ENCODE data around the gene BANP.
"Not testable (repeated sequence)": the region's sequence is repeated elsewhere in the genome, so short reads cannot be mapped to it uniquely, and the experiment has no call there.

The BANP gene

GRCh38 chr16:88035292-88035691 is 84.1 kb downstream of the BANP start:
- no peak for DNase-seq (ENCODE audit: insufficient read length, low spot score)
- TF ChIP-seq POLR2A (IDR thresholded peaks at IDR 0.05; ENCODE audit: low read depth, low read length): no peak
- no peak for FAIRE-seq

- FAIRE-seq; DNase-seq (ENCODE audit: insufficient read length, low spot score): not testable (repeated sequence)
These were observed 84.8 kb downstream of the BANP start for GRCh38 chr16:88035884-88036639.

GRCh38 chr16:88036640-88036996 is 85.4 kb downstream of the BANP start:
- FAIRE-seq; DNase-seq (ENCODE audit: insufficient read length, low spot score): not testable (repeated sequence)

- not testable (repeated sequence) for FAIRE-seq; DNase-seq (ENCODE audit: insufficient read length, low spot score)
These were observed 86.1 kb downstream of the BANP start for GRCh38 chr16:88037359-88037758.

GRCh38 chr16:88037876-88038525 is 86.8 kb downstream of the BANP start:
- not testable (repeated sequence) for DNase-seq (ENCODE audit: insufficient read length, low spot score); FAIRE-seq

GRCh38 chr16:88038526-88038908 is 87.3 kb downstream of the BANP start:
- DNase-seq (ENCODE audit: insufficient read length, low spot score); FAIRE-seq: not testable (repeated sequence)

GRCh38 chr16:88039591-88039990 is 88.4 kb downstream of the BANP start:
- TF ChIP-seq POLR2A (IDR thresholded peaks at IDR 0.05; ENCODE audit: low read depth, low read length): no peak
- FAIRE-seq (no peak), DNase-seq (ENCODE audit: insufficient read length, low spot score) (no peak)

- DNase-seq (ENCODE audit: insufficient read length, low spot score); FAIRE-seq: not testable (repeated sequence)
These were observed 89.1 kb downstream of the BANP start for GRCh38 chr16:88040196-88040876.

GRCh38 chr16:88040877-88041244 is 89.6 kb downstream of the BANP start:
- DNase-seq (ENCODE audit: insufficient read length, low spot score); FAIRE-seq: not testable (repeated sequence)

GRCh38 chr16:88041506-88041905 is 90.3 kb downstream of the BANP start:
- DNase-seq (ENCODE audit: insufficient read length, low spot score); FAIRE-seq: not testable (repeated sequence)

GRCh38 chr16:88041986-88042562 is 90.8 kb downstream of the BANP start:
- not testable (repeated sequence) for FAIRE-seq; DNase-seq (ENCODE audit: insufficient read length, low spot score)

GRCh38 chr16:88043208-88043910 is 92.1 kb downstream of the BANP start:
- FAIRE-seq; DNase-seq (ENCODE audit: insufficient read length, low spot score): not testable (repeated sequence)

GRCh38 chr16:88044121-88044581 is 92.9 kb downstream of the BANP start:
- not testable (repeated sequence) for FAIRE-seq; DNase-seq (ENCODE audit: insufficient read length, low spot score)

- not testable (repeated sequence) for DNase-seq (ENCODE audit: insufficient read length, low spot score); FAIRE-seq
These were observed 94.1 kb downstream of the BANP start for GRCh38 chr16:88045361-88045760.
